RCC 7860 (cell line): ENCODE measurements around the gene GASK1A.
A peak's percentile ranks its signal among the peaks of the same experiment; 100 is the strongest.

ENCODE experiments used
- DNase-seq: peaks from one replicate; pipeline ENCODE4 v3.0.0-alpha.2; 2015; ENCODE audit warnings: low spot score
- FAIRE-seq: peaks from 2 replicates; lab custom pipeline; 2012; peaks lifted over from hg19 to GRCh38; lab: Jason Lieb, UNC

The GASK1A gene

DNA sequence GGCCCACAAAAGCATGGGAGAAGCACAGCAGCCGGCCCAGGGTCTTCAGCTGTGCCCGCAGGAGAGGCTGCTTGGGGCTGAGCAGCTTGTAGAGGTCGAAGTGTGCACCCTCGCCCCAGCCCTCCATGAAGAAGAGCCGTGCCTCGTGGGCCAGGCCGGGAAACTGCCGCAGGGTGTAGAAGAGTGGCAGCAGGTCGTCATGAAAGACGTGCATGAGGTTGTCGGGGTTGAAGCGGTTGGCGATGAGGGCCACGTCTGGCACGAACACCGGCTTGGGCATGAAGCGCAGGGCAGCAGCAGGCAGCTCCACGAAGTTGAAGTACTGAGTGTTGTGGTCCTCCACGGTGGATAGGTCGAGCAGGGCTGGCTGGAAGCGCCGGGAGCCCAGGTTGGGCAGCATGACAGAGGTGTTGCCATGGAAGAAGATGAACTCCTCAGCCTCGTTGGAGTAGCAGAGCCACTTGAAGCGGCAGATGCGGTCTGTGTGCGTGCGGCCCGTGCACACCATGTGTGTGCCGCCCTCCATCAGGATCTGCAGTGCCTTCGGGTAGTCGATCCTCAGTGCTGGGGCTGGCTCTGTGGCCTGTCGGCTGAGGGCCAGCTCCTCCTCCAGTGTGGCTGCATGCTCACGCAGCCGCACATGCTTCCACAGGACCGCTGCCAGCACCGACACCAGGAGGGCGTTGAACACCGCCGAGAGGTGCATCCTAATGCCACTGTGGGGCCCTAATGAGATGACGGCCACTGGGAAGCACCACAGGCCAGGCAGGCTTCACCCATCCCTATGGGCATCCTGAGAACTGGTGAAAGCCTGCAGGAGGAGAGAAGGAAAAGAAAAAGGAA, 101.8 kb downstream of the GASK1A start:
- no peak for DNase-seq
- no peak for FAIRE-seq

DNA sequence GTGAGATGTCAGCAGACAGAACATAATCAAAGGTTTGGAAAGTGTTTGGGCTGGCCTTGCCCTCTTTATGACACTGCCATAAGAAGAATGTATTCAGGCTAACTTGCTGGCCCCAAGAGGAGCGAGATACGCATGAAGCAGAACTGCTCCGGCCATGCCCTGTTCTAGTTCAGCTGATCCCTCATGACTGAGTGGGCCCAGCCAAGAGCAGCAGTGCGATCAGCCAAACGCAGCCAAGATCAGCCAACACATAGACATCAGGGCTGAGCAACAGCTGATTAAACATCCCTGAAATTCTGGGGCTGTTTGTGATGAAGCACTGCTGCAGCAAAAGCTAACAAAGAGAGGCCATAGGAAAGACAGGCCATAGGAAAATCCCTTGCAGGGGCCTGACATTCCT, 102.7 kb downstream of the GASK1A start:
- DNase-seq (no peak), FAIRE-seq (no peak)

DNA sequence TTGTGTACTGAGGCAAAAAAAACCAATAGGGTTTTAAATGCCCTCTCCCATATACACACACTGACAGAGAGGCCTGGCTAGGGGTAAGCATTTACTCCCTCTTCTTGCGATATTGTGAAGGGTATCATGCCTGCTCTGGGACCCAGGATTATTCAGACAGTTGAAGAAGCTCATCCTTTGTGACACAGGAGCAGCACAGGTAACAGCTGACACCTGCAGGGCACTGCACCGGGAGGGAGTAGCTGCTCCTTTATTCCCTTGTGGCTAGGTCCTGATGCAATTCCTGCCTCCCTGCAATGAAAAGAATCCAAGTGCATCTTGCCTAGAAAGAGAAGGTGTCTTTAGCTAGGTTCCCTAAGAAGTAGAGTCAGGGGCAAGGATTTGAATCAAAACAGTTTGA, 103.3 kb downstream of the GASK1A start:
- no peak for FAIRE-seq
- no peak for DNase-seq

- peak; percentile 11 for DNase-seq
- no peak for FAIRE-seq
These were observed 107.5 kb downstream of the GASK1A start for GRCh38 chr3:43086460-43087165.

- DNase-seq (no peak), FAIRE-seq (no peak)
These were observed 108.2 kb downstream of the GASK1A start for GRCh38 chr3:43087249-43087776.

GRCh38 chr3:43089081-43089480, 110.0 kb downstream of the GASK1A start:
- DNase-seq (no peak), FAIRE-seq (no peak)

- FAIRE-seq (no peak), DNase-seq (no peak)
These were observed 111.1 kb downstream of the GASK1A start for GRCh38 chr3:43090238-43090637.

DNA sequence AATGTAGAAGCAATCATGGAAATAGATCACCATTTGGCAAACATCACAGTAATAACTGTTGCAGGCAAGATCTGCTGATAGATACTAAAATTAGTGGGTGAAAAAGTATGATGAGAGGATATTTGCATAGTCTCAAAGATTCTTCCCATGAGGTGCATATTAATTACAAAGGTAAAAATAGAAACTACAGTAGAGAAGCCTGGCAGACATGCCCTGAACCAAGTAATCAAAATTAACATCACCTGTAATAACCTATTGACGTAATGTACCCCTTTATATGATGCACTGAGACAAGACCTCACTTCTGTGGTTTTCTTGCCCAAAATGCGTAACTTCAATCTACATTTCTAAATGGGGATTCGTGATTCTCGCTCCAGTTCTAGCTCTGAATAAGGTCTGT, 112.4 kb downstream of the GASK1A start:
- no peak for DNase-seq

GRCh38 chr3:43093006-43093405, 113.9 kb downstream of the GASK1A start:
- no peak for FAIRE-seq

More for the DNA sequence above, 112.4 kb downstream of the GASK1A start:
- FAIRE-seq: no peak

DNA sequence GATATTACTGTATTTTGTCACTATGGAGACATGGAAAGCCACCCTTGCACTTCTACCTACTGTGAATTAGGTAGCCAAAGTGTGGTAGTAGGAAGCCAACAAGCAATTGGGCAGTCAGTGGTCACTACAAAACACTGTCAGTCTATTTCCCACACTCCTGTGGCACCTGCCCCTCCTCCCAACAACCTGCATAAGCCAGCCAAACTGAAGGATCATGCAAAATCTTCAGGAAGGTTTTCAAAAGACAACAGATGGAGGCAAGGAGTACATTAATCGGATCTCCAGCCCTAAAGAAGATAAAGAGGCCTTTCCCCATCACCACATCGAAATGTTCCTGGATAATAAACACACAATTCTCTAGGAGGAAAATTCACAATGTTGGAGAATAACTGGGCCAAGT, 114.9 kb downstream of the GASK1A start:
- FAIRE-seq: no peak
- DNase-seq: no peak

More at GRCh38 chr3:43093006-43093405, 113.9 kb downstream of the GASK1A start:
- DNase-seq: no peak

DNA sequence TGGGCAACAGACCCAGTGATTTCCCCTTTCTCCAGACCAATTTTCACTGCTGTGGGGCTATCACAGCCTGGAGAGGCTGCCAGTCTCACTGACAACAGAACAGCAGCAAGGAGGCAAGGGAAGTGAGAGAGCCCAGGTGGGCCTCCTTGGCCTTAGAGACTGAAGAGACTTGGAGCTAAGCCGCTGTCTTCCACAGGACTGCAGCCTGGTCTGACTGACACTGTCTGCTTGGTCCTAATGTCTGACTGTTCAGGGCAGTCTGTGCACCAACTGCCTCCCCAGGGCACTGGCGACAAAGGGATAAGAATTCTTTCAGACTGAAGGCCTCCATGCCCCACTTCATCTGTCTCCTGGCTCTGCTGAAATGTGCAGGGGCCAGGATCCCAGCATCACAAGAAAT, 115.3 kb downstream of the GASK1A start:
- DNase-seq (no peak), FAIRE-seq (no peak)

DNA sequence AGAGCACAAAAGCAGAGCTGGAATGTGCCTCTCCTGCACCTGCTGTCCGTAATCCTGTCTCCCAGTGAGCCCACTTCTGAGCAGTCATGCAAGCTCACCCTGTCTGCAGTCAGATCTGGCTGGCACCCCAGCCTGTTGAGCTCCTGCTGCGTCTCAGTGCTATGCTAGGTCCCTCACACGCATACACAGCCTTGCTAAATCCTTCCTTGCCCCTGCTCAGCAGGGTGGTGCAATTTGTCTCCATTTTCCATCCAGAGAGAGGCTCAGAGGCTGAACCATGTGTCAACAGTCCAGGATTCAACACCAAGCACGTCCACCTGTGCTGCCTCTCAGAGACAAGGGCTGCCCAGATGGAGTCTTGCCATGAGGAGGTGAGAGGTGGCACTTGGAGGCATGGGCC, 115.7 kb downstream of the GASK1A start:
- no peak for DNase-seq
- FAIRE-seq: no peak

- FAIRE-seq (no peak), DNase-seq (no peak)
These were observed 116.3 kb downstream of the GASK1A start for GRCh38 chr3:43095370-43095769.

- DNase-seq (no peak), FAIRE-seq (no peak)
These were observed 117.7 kb downstream of the GASK1A start for GRCh38 chr3:43096761-43097160.

GRCh38 chr3:43097400-43098080, 118.4 kb downstream of the GASK1A start:
- FAIRE-seq: no peak

GRCh38 chr3:43098761-43099160, 119.7 kb downstream of the GASK1A start:
- FAIRE-seq: no peak
- DNase-seq: no peak

More at GRCh38 chr3:43097400-43098080, 118.4 kb downstream of the GASK1A start:
- DNase-seq: no peak

- FAIRE-seq (no peak), DNase-seq (no peak)
These were observed 123.8 kb downstream of the GASK1A start for GRCh38 chr3:43102773-43103480.

- no peak for DNase-seq
- no peak for FAIRE-seq
These were observed 124.9 kb downstream of the GASK1A start for GRCh38 chr3:43104039-43104438.

GRCh38 chr3:43104660-43105595, 125.8 kb downstream of the GASK1A start:
- no peak for FAIRE-seq
- no peak for DNase-seq
